Breast epithelium (tissue), 4 donors: Measurements from ENCODE around the gene RSPH3. TPM values are rescaled to one million over a fixed set of nuclear protein-coding genes. Genes with fewer than 3 reads are reported as not detected.
A peak's percentile ranks its signal among the peaks of the same experiment; 100 is the strongest.

Experiments
- DNase-seq, 2 donors: peaks; one replicate each; pipeline ENCODE4 v3.0.0-alpha.2; 2019; ENCODE audit warnings: low spot score in 2 of 2
- H3K27ac ChIP-seq, 2 donors: fragments of 200-600 bp; sonication (generic) in 1 of 2; one replicate each; pipeline ENCODE4 v1.5.1; 2016 to 2019; ENCODE audit warnings: mild to moderate bottlenecking in 1 of 2
- H3K27me3 ChIP-seq, 2 donors: fragments of 200-600 bp; sonication (generic) in 1 of 2; one replicate each; pipeline versions ENCODE4 v1.5.1 to v1.6.0; 2017 to 2019; ENCODE audit warnings: control low read depth in 1 of 2, mild to moderate bottlenecking in 1 of 2
- H3K36me3 ChIP-seq: fragments of 200-600 bp; one replicate; pipeline ENCODE4 v1.5.1; 2019
- H3K4me1 ChIP-seq, 2 donors: fragments of 200-600 bp; sonication (generic); one replicate each; pipeline ENCODE4 v1.5.1; 2016 to 2019; ENCODE audit warnings: control low read depth in 1 of 2
- H3K4me3 ChIP-seq, 3 donors: fragments of 200-600 bp; sonication (generic); 1 replicate in 2 of 3; 2 replicates in 1 of 3; pipeline ENCODE4 v1.5.1; 2016 to 2019; ENCODE audit warnings: mild to moderate bottlenecking in 3 of 3, moderate library complexity in 2 of 3
- H3K9me3 ChIP-seq, 2 donors: fragments of 200-600 bp; sonication (generic) in 1 of 2; one replicate each; pipeline ENCODE4 v1.5.1; 2016 to 2019; ENCODE audit warnings: control low read depth in 1 of 2
- CTCF ChIP-seq, 3 donors: fragments of 450-650 bp; IDR thresholded peaks; one replicate each; pipeline ENCODE4 v1.5.1; 2016 to 2017; ENCODE audit warnings: antibody characterized with exemption in 3 of 3, mild to moderate bottlenecking in 3 of 3, moderate library complexity in 3 of 3
- POLR2A ChIP-seq: fragments of 450-650 bp; IDR thresholded peaks from one replicate; pipeline ENCODE4 v1.6.1; 2016; ENCODE audit warnings: antibody characterized with exemption, mild to moderate bottlenecking, moderate library complexity
- POLR2AphosphoS5 ChIP-seq, 3 donors: sonication (generic); formaldehyde crosslinking; IDR thresholded peaks; one replicate each; pipeline ENCODE4 v1.6.1; 2017; ENCODE audit warnings: antibody characterized with exemption in 3 of 3
- intact Hi-C: fragments of 100-400 bp; cut with DNase I; formaldehyde crosslinking; loops from one replicate; pipeline ENCODE4 v1.15.1; 2023; ENCODE audit warnings: low total_unique reads
- total RNA-seq, 3 donors: library from RNA; depleted of rRNA; stranded (reverse); fragments of >200 nt; gene quantifications; one replicate each; pipeline ENCODE4 v1.1.0, GENCODE V29; 2016

Gene RSPH3
- total RNA-seq, 3 donors from 2014 or later: 9.4 to 14.9 (median 9.5) TPM

- Histone ChIP-seq H3K27me3 (no peaks in the 10 kb centered on the region), H3K36me3 (no peaks in the 10 kb centered on the region), H3K27ac (no peak overlapping the region), H3K4me1 (no peaks in the 10 kb centered on the region), H3K4me3 (peak overlapping the region in 2 of 3 donors; percentile 10 to 40), H3K9me3 (peaks cover 0 to 7% of the 10 kb centered on the region in 2 donors)
- DNase-seq: no peak
- intact Hi-C loops: no loop called here
- TF ChIP-seq CTCF (IDR thresholded peaks at IDR 0.05) (no peak), POLR2AphosphoS5 (IDR thresholded peaks at IDR 0.05) (no peak), POLR2A (no peak)
Observed at GRCh38 chr6:158939255-158940159, 60.5 kb downstream of the RSPH3 start.

GRCh38 chr6:158938811-158939254 is 61.2 kb downstream of the RSPH3 start:
- Histone ChIP-seq H3K4me3 (peak overlapping the region in 2 of 3 donors; percentile 10 to 40), H3K27ac (no peak overlapping the region)
- DNase-seq: no peak

GRCh38 chr6:158938220-158938619 is 61.8 kb downstream of the RSPH3 start:
- no peak for DNase-seq
- no peaks in the 10 kb centered on the region for H3K27me3 ChIP-seq
- no peaks in the 10 kb centered on the region for H3K4me1 ChIP-seq
- H3K27ac ChIP-seq: no peak overlapping the region
- H3K36me3 ChIP-seq: no peaks in the 10 kb centered on the region
- peaks cover 0 to 7% of the 10 kb centered on the region in 2 donors for H3K9me3 ChIP-seq
- no peak overlapping the region for H3K4me3 ChIP-seq
- no peak for TF ChIP-seq CTCF (IDR thresholded peaks at IDR 0.05)
- TF ChIP-seq POLR2A: no peak
- no peak for TF ChIP-seq POLR2AphosphoS5 (IDR thresholded peaks at IDR 0.05)
- intact Hi-C loops: no loop called here

More at GRCh38 chr6:158938811-158939254, 61.2 kb downstream of the RSPH3 start:
- Histone ChIP-seq H3K9me3 (peaks cover 0 to 7% of the 10 kb centered on the region in 2 donors), H3K4me1 (no peaks in the 10 kb centered on the region), H3K36me3 (no peaks in the 10 kb centered on the region), H3K27me3 (no peaks in the 10 kb centered on the region)
- intact Hi-C loops: no loop called here
- TF ChIP-seq CTCF (IDR thresholded peaks at IDR 0.05) (no peak), POLR2AphosphoS5 (IDR thresholded peaks at IDR 0.05) (no peak), POLR2A (no peak)

GRCh38 chr6:158934157-158934556 is 65.8 kb downstream of the RSPH3 start:
- no peak overlapping the region for H3K27ac ChIP-seq

More at GRCh38 chr6:158934157-158934556, 65.8 kb downstream of the RSPH3 start:
- no peaks in the 10 kb centered on the region for H3K9me3 ChIP-seq
- intact Hi-C loops: no loop called here
- TF ChIP-seq POLR2A (no peak), POLR2AphosphoS5 (IDR thresholded peaks at IDR 0.05) (no peak), CTCF (IDR thresholded peaks at IDR 0.05) (no peak)
- no peaks in the 10 kb centered on the region for H3K27me3 ChIP-seq
- H3K4me3 ChIP-seq: no peak overlapping the region
- no peaks in the 10 kb centered on the region for H3K36me3 ChIP-seq
- H3K4me1 ChIP-seq: no peaks in the 10 kb centered on the region
- DNase-seq: no peak
